Lower leg skin (tissue), 4 donors: ENCODE data around the gene CCHCR1. TPM values are rescaled to one million over a fixed set of nuclear protein-coding genes. Genes with fewer than 3 reads are reported as not detected.

Experiments
- DNase-seq, 2 donors: peaks; one replicate each; pipeline ENCODE4 v3.0.0-alpha.2; 2019; ENCODE audit warnings: low spot score in 2 of 2
- H3K4me3 ChIP-seq: fragments of 200-600 bp; sonication (generic); 2 replicates; pipeline ENCODE4 v1.5.1; 2017; ENCODE audit warnings: mild to moderate bottlenecking, low read depth; ENCODE audit not compliant: poor library complexity, severe bottlenecking
- POLR2A ChIP-seq, 2 donors: fragments of 450-650 bp; IDR thresholded peaks; one replicate each; pipeline ENCODE4 v1.6.1; 2016 to 2017; ENCODE audit warnings: antibody characterized with exemption in 2 of 2, mild to moderate bottlenecking in 1 of 2, moderate library complexity in 1 of 2
- WGBS, 2 donors: methylation state at CpG; one replicate each; pipeline ENCODE4 v1.1.5; 2018; 5-methylcytosine and 5-hydroxymethylcytosine counted together
- intact Hi-C: fragments of 100-400 bp; cut with DNase I; formaldehyde crosslinking; loops from one replicate; pipeline ENCODE4 v1.15.0; 2023; ENCODE audit warnings: low total_unique reads
- total RNA-seq, 4 donors: library from RNA; depleted of rRNA; stranded (reverse); fragments of >200 nt; gene quantifications; one replicate each; pipeline ENCODE4 v1.1.0, GENCODE V29; 2016
- TF ChIP-seq, protein P1 (sequence below), 3 donors: fragments of 450-650 bp; IDR thresholded peaks; one replicate each; pipeline ENCODE4 v1.5.1; 2016; ENCODE audit warnings: antibody characterized with exemption in 3 of 3, mild to moderate bottlenecking in 3 of 3, moderate library complexity in 2 of 3

Gene CCHCR1
- total RNA-seq, 4 donors from 2014 or later, result 13.1 to 34.1 (median 21.7) TPM

DNA sequence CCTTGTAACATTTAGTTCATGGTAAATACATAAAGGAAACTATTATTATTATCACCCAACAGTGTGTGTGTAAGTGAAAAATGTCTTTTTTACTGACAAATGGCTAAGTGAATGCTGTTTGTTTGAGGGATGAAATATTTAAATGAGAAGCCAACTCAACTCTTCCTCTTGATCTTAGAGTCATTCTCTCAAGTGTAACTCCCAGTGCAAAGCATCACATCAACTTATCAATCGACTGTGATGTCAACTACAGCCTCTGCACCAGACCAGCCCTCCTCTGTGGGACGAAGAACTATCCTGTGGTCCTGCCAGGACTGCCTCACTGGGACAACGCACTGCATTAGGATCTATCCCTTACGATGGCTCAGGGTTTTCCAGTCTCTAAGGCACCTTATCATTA is 50.5 kb downstream of the CCHCR1 start:
- no peak for DNase-seq
- no peak for TF ChIP-seq POLR2A (IDR thresholded peaks at IDR 0.05)
- TF ChIP-seq, protein P1, sequence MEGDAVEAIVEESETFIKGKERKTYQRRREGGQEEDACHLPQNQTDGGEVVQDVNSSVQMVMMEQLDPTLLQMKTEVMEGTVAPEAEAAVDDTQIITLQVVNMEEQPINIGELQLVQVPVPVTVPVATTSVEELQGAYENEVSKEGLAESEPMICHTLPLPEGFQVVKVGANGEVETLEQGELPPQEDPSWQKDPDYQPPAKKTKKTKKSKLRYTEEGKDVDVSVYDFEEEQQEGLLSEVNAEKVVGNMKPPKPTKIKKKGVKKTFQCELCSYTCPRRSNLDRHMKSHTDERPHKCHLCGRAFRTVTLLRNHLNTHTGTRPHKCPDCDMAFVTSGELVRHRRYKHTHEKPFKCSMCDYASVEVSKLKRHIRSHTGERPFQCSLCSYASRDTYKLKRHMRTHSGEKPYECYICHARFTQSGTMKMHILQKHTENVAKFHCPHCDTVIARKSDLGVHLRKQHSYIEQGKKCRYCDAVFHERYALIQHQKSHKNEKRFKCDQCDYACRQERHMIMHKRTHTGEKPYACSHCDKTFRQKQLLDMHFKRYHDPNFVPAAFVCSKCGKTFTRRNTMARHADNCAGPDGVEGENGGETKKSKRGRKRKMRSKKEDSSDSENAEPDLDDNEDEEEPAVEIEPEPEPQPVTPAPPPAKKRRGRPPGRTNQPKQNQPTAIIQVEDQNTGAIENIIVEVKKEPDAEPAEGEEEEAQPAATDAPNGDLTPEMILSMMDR (IDR thresholded peaks at IDR 0.05), result no peak
- 70 to 87% methylated on average over 4 of the region's 4 CpGs for WGBS, 2 donors
- H3K4me3 ChIP-seq, result no peak overlapping the region
- intact Hi-C loops, result no loop called here

DNA sequence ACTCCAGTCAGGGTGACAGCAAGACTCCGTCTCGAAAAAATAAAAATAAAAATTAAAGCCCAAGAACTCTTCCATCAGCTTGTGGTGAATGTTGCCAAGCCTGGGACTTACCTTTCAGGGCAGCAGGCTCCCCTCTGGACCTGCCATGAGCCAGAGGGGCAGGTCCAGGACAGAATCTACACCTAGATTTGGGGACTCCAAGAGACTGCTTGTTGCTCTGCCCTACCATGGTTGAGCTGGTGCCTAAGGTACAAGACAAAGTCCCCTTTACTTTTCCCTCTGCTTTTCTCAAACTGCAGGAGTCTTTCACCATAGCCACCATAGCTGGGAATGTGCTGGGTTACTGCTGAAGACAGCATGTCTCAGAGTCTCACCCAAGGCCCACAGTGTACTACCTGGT is 54.5 kb downstream of the CCHCR1 start:
- TF ChIP-seq, protein P1 (IDR thresholded peaks at IDR 0.05), result no peak
- TF ChIP-seq POLR2A (IDR thresholded peaks at IDR 0.05), result no peak
- intact Hi-C loops, result no loop called here
- H3K4me3 ChIP-seq, result no peak overlapping the region
- 91 to 92% methylated on average over 2 of the region's 2 CpGs for WGBS, 2 donors
- DNase-seq, result no peak

DNA sequence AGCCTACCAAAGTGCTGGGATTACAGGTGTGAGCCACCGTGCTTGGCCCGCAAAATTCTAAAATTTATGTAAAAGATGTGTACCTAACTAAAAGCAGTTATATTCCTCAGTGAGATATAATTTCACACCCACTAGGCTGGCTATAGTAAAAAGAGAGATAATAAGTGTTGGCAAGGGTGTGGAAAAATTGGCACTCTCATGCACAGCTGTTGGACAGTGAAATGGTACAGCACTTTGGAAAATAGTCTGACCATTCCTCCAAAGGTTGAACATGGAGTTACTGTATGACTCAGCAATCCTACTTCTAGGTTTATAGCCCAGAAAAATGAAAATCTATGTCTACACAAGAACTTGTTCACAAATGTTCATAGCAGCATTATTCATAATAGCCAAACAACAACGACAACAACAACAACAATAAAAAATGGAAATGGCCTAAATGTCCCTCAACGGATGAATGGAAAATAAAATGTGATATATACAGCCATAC is 59.1 kb downstream of the CCHCR1 start:
- intact Hi-C loops, result no loop called here
- DNase-seq, result no peak
- WGBS, 2 donors, result 96 to 97% methylated on average over 4 of the region's 4 CpGs
- TF ChIP-seq POLR2A (IDR thresholded peaks at IDR 0.05), result no peak
- TF ChIP-seq, protein P1 (IDR thresholded peaks at IDR 0.05), result no peak
- H3K4me3 ChIP-seq, result no peak overlapping the region

DNA sequence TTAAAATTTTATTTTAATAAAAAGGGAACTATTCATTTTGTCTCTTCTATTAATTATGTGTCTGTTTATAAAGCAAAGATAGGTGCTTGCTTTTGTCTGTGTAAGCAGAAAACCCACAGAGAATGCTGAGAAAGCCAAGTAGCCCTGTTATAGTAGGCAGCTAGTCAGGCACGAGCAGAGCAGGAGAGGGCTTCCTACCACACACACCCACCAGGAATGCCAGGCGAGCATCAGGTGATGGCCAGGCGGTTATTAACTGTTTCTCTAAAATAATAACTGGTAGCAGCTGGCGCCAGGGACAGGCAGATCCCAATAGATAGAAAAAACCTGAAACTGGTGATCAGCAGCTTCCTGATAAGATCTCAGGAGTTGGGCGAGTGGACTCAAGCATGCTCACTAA is 60.9 kb downstream of the CCHCR1 start:
- intact Hi-C loops, result no loop called here
- 72 to 74% methylated on average over 5 of the region's 5 CpGs for WGBS, 2 donors
- DNase-seq, result no peak
- H3K4me3 ChIP-seq, result no peak overlapping the region
- no peak for TF ChIP-seq POLR2A (IDR thresholded peaks at IDR 0.05)
- TF ChIP-seq, protein P1 (IDR thresholded peaks at IDR 0.05), result no peak

DNA sequence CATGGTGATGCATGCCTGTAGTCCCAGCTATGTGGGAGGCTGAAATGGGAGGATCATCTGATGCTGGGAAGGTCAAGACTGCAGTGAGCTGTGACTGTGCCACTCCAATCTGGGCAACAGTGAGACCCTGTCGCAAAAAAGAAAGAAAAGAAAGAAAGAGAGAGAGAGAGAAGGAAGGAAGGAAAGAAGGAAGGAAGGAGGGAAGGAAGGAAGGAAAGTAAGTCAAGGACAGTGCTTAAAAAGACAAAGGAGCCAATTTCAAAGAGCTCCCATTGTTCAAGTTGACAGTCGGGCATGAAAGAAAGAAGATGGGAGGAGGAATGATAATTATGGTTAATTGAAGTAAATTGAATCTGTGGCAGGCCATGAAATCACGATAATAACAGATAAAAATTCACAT is 61.4 kb downstream of the CCHCR1 start:
- intact Hi-C loops, result no loop called here
- no peak overlapping the region for H3K4me3 ChIP-seq
- DNase-seq, result no peak
- 71 to 79% methylated on average over 3 of the region's 3 CpGs for WGBS, 2 donors
- TF ChIP-seq, protein P1 (IDR thresholded peaks at IDR 0.05), result no peak
- no peak for TF ChIP-seq POLR2A (IDR thresholded peaks at IDR 0.05)

DNA sequence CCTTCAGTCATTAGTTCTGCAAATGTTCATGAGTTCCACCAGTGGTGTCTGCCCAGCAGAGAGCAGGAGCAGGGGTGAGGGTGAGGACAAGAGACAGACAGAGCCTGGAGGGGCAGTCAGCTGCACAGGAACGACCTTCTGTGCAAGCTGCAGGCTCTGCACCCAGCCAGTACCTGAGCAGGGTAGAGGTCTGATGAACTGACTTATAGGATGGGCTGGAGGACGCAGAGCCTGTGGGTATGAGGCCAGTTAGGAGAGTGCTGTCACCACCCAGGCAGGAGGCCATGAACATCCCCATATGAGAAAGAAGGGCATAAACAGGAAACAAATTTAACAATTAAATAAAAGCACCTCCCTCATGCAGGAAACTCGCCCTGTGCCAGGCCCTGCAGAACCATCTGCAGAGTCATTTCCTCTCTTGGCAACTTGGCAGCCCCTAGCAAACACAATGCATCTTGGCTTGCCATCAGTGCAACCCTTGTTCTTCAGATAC is 63.2 kb downstream of the CCHCR1 start:
- intact Hi-C loops, result no loop called here
- no peak for TF ChIP-seq POLR2A (IDR thresholded peaks at IDR 0.05)
- TF ChIP-seq, protein P1 (IDR thresholded peaks at IDR 0.05), result no peak
- 31 to 35% methylated on average over 3 of the region's 3 CpGs for WGBS, 2 donors
- H3K4me3 ChIP-seq, result no peak overlapping the region
- no peak for DNase-seq
